Measurements from ENCODE around the gene RPP38. TPM values are rescaled to one million over a fixed set of nuclear protein-coding genes. Genes with fewer than 3 reads are reported as not detected.

RPP38 gene
- total and polyA plus RNA-seq, 2 of the 13 experiments (the other 11 are each of a cell fraction or from before 2014, with no cell fraction given) = 11.7 to 16.4 TPM

- 0 out of 2 replicates have a peak, but pooled peaks have one; percentile 19 for TF ChIP-seq PBX2 (CRISPR knock-in tag; IDR thresholded peaks at IDR 0.05)
- TF ChIP-seq DMTF1 (CRISPR knock-in tag; IDR thresholded peaks at IDR 0.05) = no peak
- TF ChIP-seq MED1 (CRISPR knock-in tag; IDR thresholded peaks at IDR 0.05) = peak; percentile 61
- TF ChIP-seq PITX1 (CRISPR knock-in tag; IDR thresholded peaks at IDR 0.05) = no peak; the same call in 1 of the 2 replicates
- TF ChIP-seq ZNF275 (CRISPR knock-in tag; IDR thresholded peaks at IDR 0.05; ENCODE audit: borderline replicate concordance) = no peak; the same call in 1 of the 2 replicates
- TF ChIP-seq ZNF567 (CRISPR knock-in tag; IDR thresholded peaks at IDR 0.05; ENCODE audit: borderline replicate concordance) = no peak
- no peak for TF ChIP-seq ZNF7 (CRISPR knock-in tag; IDR thresholded peaks at IDR 0.05)
- peak; percentile 98 for TF ChIP-seq IKZF4 (CRISPR knock-in tag; IDR thresholded peaks at IDR 0.05; ENCODE audit: borderline replicate concordance, low read depth, not compliant biosample characterization)
- TF ChIP-seq ZZZ3 (CRISPR knock-in tag; IDR thresholded peaks at IDR 0.05; ENCODE audit: borderline replicate concordance) = no peak; the same call in 1 of the 2 replicates
- no peak for TF ChIP-seq RORA (CRISPR knock-in tag; IDR thresholded peaks at IDR 0.05)
- TF ChIP-seq ZNF513 (CRISPR knock-in tag; conservative IDR thresholded peaks at IDR 0.05) = 0 out of 2 replicates have a peak, but pooled peaks have one; percentile 18
- TF ChIP-seq GFI1 (CRISPR knock-in tag; IDR thresholded peaks at IDR 0.05; ENCODE audit: borderline replicate concordance) = peak; percentile 71; the same call in 1 of the 2 replicates
- peak; percentile 94 for TF ChIP-seq ARNT2 (CRISPR knock-in tag; IDR thresholded peaks at IDR 0.05; ENCODE audit: low read depth)
- TF ChIP-seq ZNF296 (CRISPR knock-in tag; conservative IDR thresholded peaks at IDR 0.05) = peak; percentile 75
- peak; percentile 97 for TF ChIP-seq YEATS4 (CRISPR knock-in tag; IDR thresholded peaks at IDR 0.05; ENCODE audit: borderline replicate concordance)
- TF ChIP-seq ZNF343 (CRISPR knock-in tag; IDR thresholded peaks at IDR 0.05) = peak; percentile 93; the same call in 1 of the 2 replicates
- no peak for TF ChIP-seq ZC3H4 (CRISPR knock-in tag; IDR thresholded peaks at IDR 0.05; ENCODE audit: borderline replicate concordance)
- peak; percentile 62 for TF ChIP-seq RAD21 (CRISPR knock-in tag; IDR thresholded peaks at IDR 0.05)
- 0 out of 2 replicates have a peak, but pooled peaks have one; percentile 34 for TF ChIP-seq ZNF557 (CRISPR knock-in tag; IDR thresholded peaks at IDR 0.05)
- TF ChIP-seq GPBP1L1 (CRISPR knock-in tag; IDR thresholded peaks at IDR 0.05) = no peak
- no peak for TF ChIP-seq PHB2 (IDR thresholded peaks at IDR 0.05; ENCODE audit: partially characterized antibody)
- TF ChIP-seq BRCA1 (CRISPR knock-in tag; IDR thresholded peaks at IDR 0.05) = no peak; the same call in 1 of the 2 replicates
Observed at GRCh38 chr10:15097011-15097812, at the start of gene RPP38 (continued).
